ENCODE measurements around the gene LRP6.
A peak's percentile ranks its signal among the peaks of the same experiment; 100 is the strongest.

LRP6 gene

GRCh38 chr12:12214201-12214600 is 52.6 kb downstream of the LRP6 start:
- DNase-seq = no peak

GRCh38 chr12:12212769-12213168 is 54.1 kb downstream of the LRP6 start:
- no peak for DNase-seq

- peak; percentile 59 for DNase-seq
Measured at GRCh38 chr12:12210983-12211382, 55.9 kb downstream of the LRP6 start.

- DNase-seq = no peak
Measured at GRCh38 chr12:12210416-12210815, 56.4 kb downstream of the LRP6 start.

- no peak for DNase-seq
Measured at GRCh38 chr12:12209675-12210074, 57.2 kb downstream of the LRP6 start.

- DNase-seq = no peak
Measured at GRCh38 chr12:12209043-12209442, 57.8 kb downstream of the LRP6 start.

- no peak for DNase-seq
Measured at GRCh38 chr12:12207746-12208145, 59.1 kb downstream of the LRP6 start.

- DNase-seq = no peak
Measured at GRCh38 chr12:12206776-12207388, 60.0 kb downstream of the LRP6 start.

GRCh38 chr12:12202747-12203146 is 64.1 kb downstream of the LRP6 start:
- DNase-seq = no peak

GRCh38 chr12:12202105-12202504 is 64.7 kb downstream of the LRP6 start:
- DNase-seq = no peak

- DNase-seq = no peak
Measured at GRCh38 chr12:12201274-12201758, 65.5 kb downstream of the LRP6 start.

- DNase-seq = no peak
Measured at GRCh38 chr12:12200363-12200762, 66.5 kb downstream of the LRP6 start.

GRCh38 chr12:12198124-12198523 is 68.7 kb downstream of the LRP6 start:
- no peak for DNase-seq

GRCh38 chr12:12197128-12197527 is 69.7 kb downstream of the LRP6 start:
- DNase-seq = no peak

- DNase-seq = no peak
Measured at GRCh38 chr12:12195516-12195915, 71.3 kb downstream of the LRP6 start.

- no peak for DNase-seq
Measured at GRCh38 chr12:12195081-12195480, 71.8 kb downstream of the LRP6 start.

GRCh38 chr12:12194206-12194605 is 72.6 kb downstream of the LRP6 start:
- no peak for DNase-seq

- no peak for DNase-seq
Measured at GRCh38 chr12:12191008-12191407, 75.8 kb downstream of the LRP6 start.

- DNase-seq = no peak
Measured at GRCh38 chr12:12190087-12190809, 76.6 kb downstream of the LRP6 start.

GRCh38 chr12:12185414-12185813 is 81.4 kb downstream of the LRP6 start:
- DNase-seq = no peak

GRCh38 chr12:12182703-12183365 is 84.0 kb downstream of the LRP6 start:
- no peak for DNase-seq

GRCh38 chr12:12181511-12181910 is 85.3 kb downstream of the LRP6 start:
- DNase-seq = no peak

GRCh38 chr12:12180575-12180974 is 86.3 kb downstream of the LRP6 start:
- no peak for DNase-seq

- no peak for DNase-seq
Measured at GRCh38 chr12:12180136-12180535, 86.7 kb downstream of the LRP6 start.
